Esophagus muscularis mucosa (tissue), 4 donors: ENCODE data around the gene HS6ST3. TPM values are rescaled to one million over a fixed set of nuclear protein-coding genes. Genes with fewer than 3 reads are reported as not detected.

Experiments used
- DNase-seq: peaks from one replicate; pipeline ENCODE4 v3.0.0-alpha.2; 2017; ENCODE audit errors: extremely low spot score
- H3K27ac ChIP-seq, 4 donors: fragments of 200-600 bp; sonication (generic); replicated peaks in 1 of 4; 1 replicate in 3 of 4; 2 replicates in 1 of 4; pipeline ENCODE4 v1.5.1; 2016 to 2019; ENCODE audit warnings: mild to moderate bottlenecking in 1 of 4
- H3K27me3 ChIP-seq, 4 donors: fragments of 200-600 bp; sonication (generic); one replicate each; pipeline versions ENCODE4 v1.5.1 to v1.6.0; 2016 to 2019
- H3K36me3 ChIP-seq, 4 donors: fragments of 200-600 bp; sonication (generic); one replicate each; pipeline ENCODE4 v1.5.1; 2016 to 2019
- H3K4me1 ChIP-seq, 4 donors: fragments of 200-600 bp; sonication (generic); one replicate each; pipeline ENCODE4 v1.5.1; 2016 to 2019
- H3K4me3 ChIP-seq, 4 donors: fragments of 200-600 bp; sonication (generic); 1 replicate in 2 of 4; 2 replicates in 2 of 4; pipeline ENCODE4 v1.5.1; 2016 to 2019; ENCODE audit warnings: mild to moderate bottlenecking in 4 of 4, moderate library complexity in 1 of 4
- H3K9me3 ChIP-seq, 4 donors: fragments of 200-600 bp; sonication (generic); 1 replicate in 3 of 4; 2 replicates in 1 of 4; pipeline ENCODE4 v1.5.1; 2016 to 2019
- CTCF ChIP-seq, 3 experiments: fragments of 200-600 bp in 2 of 3; fragments of 450-650 bp in 1 of 3; sonication (generic) in 2 of 3; IDR thresholded peaks; one replicate each; pipeline ENCODE4 v1.5.1; 2017 to 2019; ENCODE audit warnings: antibody characterized with exemption in 3 of 3, mild to moderate bottlenecking in 2 of 3, moderate library complexity in 1 of 3
- EP300 ChIP-seq: sonication (generic); formaldehyde crosslinking; IDR thresholded peaks from one replicate; pipeline ENCODE4 v1.6.1; 2017; ENCODE audit warnings: antibody characterized with exemption
- POLR2A ChIP-seq: fragments of 450-650 bp; IDR thresholded peaks from one replicate; pipeline ENCODE4 v1.6.1; 2017; ENCODE audit warnings: antibody characterized with exemption, moderate library complexity, mild to moderate bottlenecking, low read depth
- POLR2AphosphoS5 ChIP-seq, 2 donors: sonication (generic); formaldehyde crosslinking; IDR thresholded peaks; one replicate each; pipeline ENCODE4 v1.6.1; 2017; ENCODE audit warnings: antibody characterized with exemption in 2 of 2
- WGBS: methylation state at CpG from one replicate; pipeline ENCODE4 v1.1.5; 2018; 5-methylcytosine and 5-hydroxymethylcytosine counted together
- intact Hi-C: fragments of 100-400 bp; cut with DNase I; formaldehyde crosslinking; loops from one replicate; pipeline ENCODE4 v1.15.1; 2023
- total RNA-seq, 4 donors: library from RNA; depleted of rRNA; stranded (reverse); fragments of >200 nt; gene quantifications; one replicate each; pipeline versions ENCODE4 v1.1.0 to v1.2.1, GENCODE V29; 2016

HS6ST3 gene
- total RNA-seq, 4 donors from 2014 or later = 4.6 to 12.4 (median 7.9) TPM

- DNase-seq = no peak
- TF ChIP-seq CTCF (IDR thresholded peaks at IDR 0.05) (no peak), POLR2A (no peak), POLR2AphosphoS5 (IDR thresholded peaks at IDR 0.05) (no peak), EP300 (no peak)
- H3K27me3 ChIP-seq = no peaks in the 10 kb centered on the region
- no peaks in the 10 kb centered on the region for H3K36me3 ChIP-seq
- WGBS = 78% methylated on average over 3 of the region's 3 CpGs
- H3K4me3 ChIP-seq = no peak overlapping the region
- intact Hi-C loops = no loop called here
- H3K27ac ChIP-seq = no peak overlapping the region
- no peaks in the 10 kb centered on the region for H3K4me1 ChIP-seq
- H3K9me3 ChIP-seq = peaks cover 0 to 13% (median 6%) of the 10 kb centered on the region in 4 donors
Measured at GRCh38 chr13:96780105-96780504, 690.2 kb downstream of the HS6ST3 start.

- DNase-seq = no peak
- TF ChIP-seq POLR2AphosphoS5 (IDR thresholded peaks at IDR 0.05) (no peak), POLR2A (no peak), CTCF (IDR thresholded peaks at IDR 0.05) (no peak), EP300 (no peak)
Measured at GRCh38 chr13:96781141-96781540, 691.2 kb downstream of the HS6ST3 start.

GRCh38 chr13:96782186-96782585 lies 692.3 kb downstream of the HS6ST3 start:
- Histone ChIP-seq H3K9me3 (peaks cover 0 to 12% (median 4%) of the 10 kb centered on the region in 4 donors), H3K36me3 (no peaks in the 10 kb centered on the region), H3K4me1 (no peaks in the 10 kb centered on the region), H3K4me3 (no peak overlapping the region), H3K27ac (no peak overlapping the region), H3K27me3 (no peaks in the 10 kb centered on the region)
- intact Hi-C loops = no loop called here
- no peak for DNase-seq
- TF ChIP-seq POLR2A (no peak), POLR2AphosphoS5 (IDR thresholded peaks at IDR 0.05) (no peak), EP300 (no peak), CTCF (IDR thresholded peaks at IDR 0.05) (no peak)
- WGBS = 74% methylated on average over 5 of the region's 5 CpGs

More at GRCh38 chr13:96781141-96781540, 691.2 kb downstream of the HS6ST3 start:
- Histone ChIP-seq H3K4me1 (no peaks in the 10 kb centered on the region), H3K27me3 (no peaks in the 10 kb centered on the region), H3K36me3 (no peaks in the 10 kb centered on the region), H3K9me3 (peaks cover 0 to 13% (median 6%) of the 10 kb centered on the region in 4 donors), H3K4me3 (no peak overlapping the region), H3K27ac (no peak overlapping the region)
- whole genome bisulfite sequencing = 35% methylated on average over 4 of the region's 4 CpGs
- intact Hi-C loops = no loop called here

- intact Hi-C loops = no loop called here
Measured at GRCh38 chr13:96783057-96783456, 693.1 kb downstream of the HS6ST3 start.

More at GRCh38 chr13:96783057-96783456, 693.1 kb downstream of the HS6ST3 start:
- WGBS = 86% methylated on average over 2 of the region's 2 CpGs
- no peak for DNase-seq
- H3K4me3 ChIP-seq = no peak overlapping the region
- H3K9me3 ChIP-seq = peaks cover 0 to 4% (median under 1%) of the 10 kb centered on the region in 4 donors
- no peaks in the 10 kb centered on the region for H3K36me3 ChIP-seq
- no peak for TF ChIP-seq EP300
- no peak for TF ChIP-seq POLR2A
- no peak for TF ChIP-seq POLR2AphosphoS5 (IDR thresholded peaks at IDR 0.05)
- no peak for TF ChIP-seq CTCF (IDR thresholded peaks at IDR 0.05)
- H3K27ac ChIP-seq = no peak overlapping the region
- no peaks in the 10 kb centered on the region for H3K27me3 ChIP-seq
- no peaks in the 10 kb centered on the region for H3K4me1 ChIP-seq
